B cell (primary cell): ENCODE measurements around the gene CACNB2.

ENCODE experiments used
- CTCF ChIP-seq: fragments of 200-600 bp; IDR thresholded peaks from one replicate; pipeline ENCODE4 v1.8.0; 2022; ENCODE audit warnings: antibody characterized with exemption, mild to moderate bottlenecking
- EZH2 ChIP-seq: IDR thresholded peaks from 2 replicates; pipeline ENCODE4 v1.6.1; 2012; ENCODE audit warnings: borderline replicate concordance, low read depth, mild to moderate bottlenecking, moderate library complexity, low read length; ENCODE audit not compliant: insufficient read depth, poor library complexity, severe bottlenecking

- TF ChIP-seq CTCF = peak; percentile 37
- no peak for TF ChIP-seq EZH2
These were observed 443.5 kb downstream of the CACNB2 start for GRCh38 chr10:18583575-18584270.
